RCC 7860 (cell line): Measurements from ENCODE around the gene SUSD1.

Source experiments
- DNase-seq: peaks from one replicate; pipeline ENCODE4 v3.0.0-alpha.2; 2015; ENCODE audit warnings: low spot score
- FAIRE-seq: peaks from 2 replicates; lab custom pipeline; 2012; peaks lifted over from hg19 to GRCh38; lab: Jason Lieb, UNC

SUSD1 gene

DNA sequence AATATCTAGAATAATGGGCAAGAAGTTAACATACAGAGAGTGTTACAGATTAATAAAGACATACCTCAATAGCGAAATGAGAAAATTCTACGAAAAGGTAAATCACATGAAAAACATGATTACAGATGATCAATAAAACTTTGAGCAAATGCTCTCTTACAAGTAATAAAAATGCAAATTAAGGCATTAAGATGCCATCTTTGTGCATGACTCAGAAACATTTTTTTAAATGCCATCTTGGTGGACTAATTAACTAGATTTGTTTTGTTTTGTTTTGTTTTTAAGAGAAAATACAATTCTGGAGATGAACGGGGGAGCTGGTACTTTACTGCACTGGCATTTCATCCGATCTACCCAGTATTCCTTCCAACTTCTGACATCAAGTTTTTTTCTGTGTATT is 130.2 kb downstream of the SUSD1 start:
- no peak for DNase-seq
- no peak for FAIRE-seq

DNA sequence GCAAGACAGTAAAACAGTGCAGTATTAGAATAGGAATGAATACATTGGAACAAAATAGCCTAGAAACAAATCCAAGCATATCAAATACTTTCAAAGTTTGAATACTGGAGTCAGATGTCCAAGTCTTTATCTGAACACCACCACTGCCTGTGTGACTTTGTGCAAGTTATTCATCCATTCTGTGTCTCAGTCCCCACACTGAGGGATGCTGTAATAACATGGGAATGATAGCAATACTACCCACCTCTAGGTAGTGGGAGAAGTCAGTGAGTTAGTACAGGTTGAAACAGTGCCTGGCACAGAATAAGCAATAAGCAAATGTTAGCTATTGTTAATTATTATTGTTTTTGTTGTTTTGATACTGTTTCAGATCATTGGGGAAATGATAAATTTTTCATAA is 130.9 kb downstream of the SUSD1 start:
- FAIRE-seq, result peak; percentile 74

DNA sequence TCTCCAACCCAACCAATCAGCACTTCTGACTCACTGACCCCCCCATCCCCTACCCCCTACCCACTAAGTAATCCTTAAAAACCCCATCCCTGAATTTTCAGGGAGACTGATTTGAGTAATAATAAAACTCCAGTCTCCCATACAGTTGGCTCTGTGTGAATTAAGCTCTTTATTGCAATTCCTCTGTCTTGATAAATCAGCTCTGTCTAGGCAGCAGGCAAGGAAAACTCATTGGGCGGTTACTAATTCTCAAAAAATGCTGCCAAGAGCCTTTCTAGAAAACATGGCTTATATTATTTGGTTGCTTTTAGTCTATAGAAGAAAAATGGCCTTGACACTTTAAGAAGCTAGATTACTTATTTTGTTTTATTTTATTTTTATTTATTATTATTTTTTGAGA is 131.7 kb downstream of the SUSD1 start:
- FAIRE-seq, result peak; percentile 40

More for the DNA sequence above, 130.9 kb downstream of the SUSD1 start:
- DNase-seq, result peak; percentile 61

DNA sequence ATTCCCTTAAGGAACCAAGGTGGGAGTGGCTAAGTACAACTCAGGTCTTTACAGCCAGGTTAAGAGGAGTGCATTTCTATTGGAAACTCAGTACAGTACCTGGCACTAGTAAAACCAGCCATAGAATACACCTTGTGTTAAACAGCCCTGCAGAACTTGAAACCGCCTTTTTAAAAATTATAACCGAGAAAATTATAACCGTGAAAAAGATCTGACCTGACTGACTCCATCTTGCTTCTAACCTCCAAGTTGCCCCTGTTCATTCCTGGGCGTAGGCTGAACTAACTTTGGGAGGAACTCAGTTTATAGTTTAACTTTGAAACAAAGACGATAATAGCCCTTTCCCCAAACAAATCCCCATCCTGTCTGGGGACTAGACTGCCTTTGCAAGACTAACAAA is 132.3 kb downstream of the SUSD1 start:
- DNase-seq (no peak), FAIRE-seq (no peak)

More for the DNA sequence above, 131.7 kb downstream of the SUSD1 start:
- peak; percentile 44 for DNase-seq

DNA sequence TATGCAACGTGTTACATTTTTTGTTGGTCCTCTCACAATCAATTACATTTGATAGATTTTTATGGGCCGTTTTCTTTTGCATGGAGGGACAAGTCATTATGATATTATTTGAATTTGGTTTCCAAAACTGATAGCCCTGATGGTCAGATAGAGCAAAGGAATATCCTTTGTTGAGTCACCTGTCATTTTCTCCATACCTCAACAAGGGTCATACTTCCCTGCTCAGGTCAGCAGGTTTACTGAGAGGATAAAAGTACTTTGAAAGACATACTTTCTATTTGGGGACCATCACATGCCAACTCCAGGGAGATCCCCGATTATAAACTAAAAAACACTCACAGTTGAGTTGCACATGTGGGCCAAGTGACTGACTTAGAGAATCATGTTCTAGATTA is 132.9 kb downstream of the SUSD1 start:
- FAIRE-seq (no peak), DNase-seq (peak; percentile 92)

DNA sequence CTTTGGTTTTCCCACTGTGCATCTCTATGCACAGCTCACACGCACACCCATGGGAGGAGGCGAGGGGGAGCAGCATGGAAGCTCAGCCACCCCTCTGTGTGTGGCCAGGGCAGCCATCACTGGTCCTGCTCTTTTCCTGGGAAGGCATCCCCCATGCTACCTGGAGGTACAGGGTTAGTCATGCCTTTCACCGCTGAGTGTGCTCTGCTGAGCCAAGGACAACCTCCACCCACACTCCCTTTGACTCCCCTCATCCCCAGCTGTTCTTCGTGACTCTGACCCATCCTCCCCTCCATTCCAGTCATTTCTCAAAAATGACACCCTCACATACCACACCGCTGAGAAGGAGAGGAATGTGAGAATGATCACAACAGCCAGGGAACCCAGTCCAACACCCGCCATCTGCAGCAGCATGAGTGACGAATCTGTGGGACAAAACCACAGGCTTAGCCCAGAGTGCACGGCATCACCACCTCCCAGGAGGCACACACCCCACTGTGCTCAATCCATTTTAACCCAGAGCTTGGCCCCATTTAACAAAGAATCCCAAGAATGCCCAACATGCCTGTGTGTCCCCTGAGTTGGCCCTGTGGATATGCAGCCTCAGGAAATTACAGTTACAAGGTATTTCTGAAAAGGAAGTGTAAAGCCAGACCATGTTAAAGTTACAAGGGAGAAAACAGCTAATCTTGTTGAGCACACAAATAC is 133.4 kb downstream of the SUSD1 start:
- peak; percentile 100 for DNase-seq
- peak; percentile 98 for FAIRE-seq

DNA sequence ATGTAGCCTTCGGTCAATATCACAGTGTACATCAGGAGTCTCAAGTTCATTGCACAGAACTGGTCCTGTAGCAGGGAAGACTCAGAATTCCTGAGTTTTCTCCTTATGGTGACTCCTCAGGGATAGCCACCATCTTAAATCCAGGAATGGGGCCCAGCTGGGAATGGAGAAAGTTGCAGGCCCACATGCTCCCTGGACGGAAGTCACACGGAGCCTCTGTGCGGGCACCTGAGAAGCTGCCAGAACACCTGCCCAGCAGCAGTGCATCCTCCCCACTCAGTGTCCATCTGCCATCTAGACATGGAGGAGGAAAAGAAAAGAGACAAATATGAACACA is 133.9 kb downstream of the SUSD1 start:
- no peak for DNase-seq

DNA sequence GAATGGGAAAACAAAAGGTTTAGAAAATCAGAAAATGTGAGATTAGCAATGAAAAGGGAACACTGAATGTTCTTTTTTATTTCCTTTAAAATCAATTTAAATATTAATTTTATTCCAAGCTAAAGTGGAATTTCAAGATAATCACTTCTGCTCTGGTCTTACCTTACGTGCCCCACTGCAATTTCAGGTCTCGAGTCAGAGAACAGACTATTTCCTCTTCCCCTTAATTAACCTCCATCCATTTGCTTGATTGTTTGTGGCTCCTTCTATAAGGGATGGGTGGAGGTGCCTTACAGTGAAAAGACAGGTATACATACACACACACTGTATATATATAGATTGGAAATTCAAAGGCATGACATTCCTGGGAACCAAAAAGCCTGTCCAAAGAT is 137.1 kb downstream of the SUSD1 start:
- DNase-seq, result no peak
- FAIRE-seq, result no peak

More for the DNA sequence above, 133.9 kb downstream of the SUSD1 start:
- no peak for FAIRE-seq

DNA sequence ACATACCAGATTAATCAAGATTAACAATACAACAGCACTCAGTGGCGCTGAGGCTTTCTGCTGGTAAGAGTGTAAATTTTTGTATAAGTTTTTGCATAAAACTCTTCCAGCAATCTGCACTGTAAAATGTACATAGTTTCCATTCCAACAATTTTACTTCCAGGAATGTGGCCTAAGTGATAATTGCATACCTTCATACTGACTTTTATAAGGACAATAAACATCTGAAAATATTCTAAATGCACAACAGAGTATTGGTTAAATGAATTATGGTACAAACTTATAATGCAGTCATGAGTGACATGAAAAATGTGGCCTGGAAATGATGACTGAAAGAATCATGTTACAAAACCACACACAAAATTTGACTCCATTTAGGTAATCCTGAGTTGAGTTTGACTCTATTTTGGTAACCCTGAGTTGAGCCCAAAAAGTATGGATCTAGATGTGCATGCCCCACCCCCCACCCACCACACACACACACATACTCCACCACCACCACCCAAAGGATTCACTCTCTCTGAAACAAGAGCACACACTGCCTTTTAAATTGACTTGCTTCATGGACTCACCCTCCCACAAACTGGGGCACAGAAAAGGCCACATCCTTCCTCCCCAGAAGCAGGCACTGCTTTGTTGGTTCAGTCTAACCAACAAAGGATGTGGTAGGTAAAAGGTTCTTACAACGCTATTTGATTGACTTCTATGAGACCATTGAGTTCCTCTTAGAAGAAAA is 137.6 kb downstream of the SUSD1 start:
- DNase-seq, result peak; percentile 73
- FAIRE-seq, result peak; percentile 69

DNA sequence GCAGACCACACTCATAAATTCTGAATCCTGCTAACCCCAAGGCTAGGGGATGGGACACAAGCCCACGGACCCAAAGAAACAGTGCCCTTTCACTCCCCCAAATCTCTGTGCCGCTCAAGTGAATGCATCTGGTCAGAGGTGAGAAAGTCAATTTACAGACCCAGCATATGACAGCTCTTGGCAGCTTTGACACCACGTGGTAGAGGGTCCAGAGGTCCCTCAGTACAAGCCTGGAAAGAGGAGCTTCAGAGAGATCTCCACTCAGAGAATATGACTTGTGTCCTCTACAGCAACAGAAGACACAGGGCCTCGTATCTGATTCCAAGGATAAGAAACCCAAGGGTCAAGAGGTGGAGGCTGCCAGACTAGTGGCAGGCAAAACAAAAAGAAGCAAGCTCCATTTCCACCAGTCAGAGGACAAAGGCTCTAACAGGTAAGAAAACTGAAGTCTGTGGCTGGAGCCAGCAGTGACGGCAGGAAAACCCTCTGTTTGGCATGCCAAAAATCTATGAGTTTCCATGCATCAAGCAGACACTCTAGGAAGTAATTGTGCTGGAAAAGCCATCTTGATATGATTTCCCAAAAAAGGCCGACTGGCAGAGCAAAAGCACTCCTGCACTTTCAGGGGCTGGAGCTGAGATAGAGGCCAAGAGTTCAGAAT is 139.8 kb downstream of the SUSD1 start:
- DNase-seq, result no peak
- FAIRE-seq, result no peak

DNA sequence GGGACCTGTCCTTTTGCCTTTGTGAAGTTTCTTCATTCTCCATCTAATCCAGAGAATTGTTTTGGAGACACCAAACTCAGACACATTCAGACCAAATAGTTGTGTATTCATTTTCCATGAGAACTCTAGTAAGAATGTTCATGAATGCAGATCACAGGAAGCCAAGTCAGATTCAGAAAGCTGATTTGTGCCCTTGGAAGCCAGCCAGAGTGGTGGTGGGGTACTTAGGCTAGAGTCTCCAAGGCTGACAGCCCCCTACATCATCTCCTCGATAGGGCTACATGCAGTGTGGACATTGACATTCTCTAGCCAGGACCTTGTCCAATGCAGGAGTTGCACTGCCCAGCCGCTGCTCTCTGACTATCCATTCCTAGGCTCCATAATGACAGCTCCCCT is 140.9 kb downstream of the SUSD1 start:
- FAIRE-seq, result no peak
- no peak for DNase-seq

DNA sequence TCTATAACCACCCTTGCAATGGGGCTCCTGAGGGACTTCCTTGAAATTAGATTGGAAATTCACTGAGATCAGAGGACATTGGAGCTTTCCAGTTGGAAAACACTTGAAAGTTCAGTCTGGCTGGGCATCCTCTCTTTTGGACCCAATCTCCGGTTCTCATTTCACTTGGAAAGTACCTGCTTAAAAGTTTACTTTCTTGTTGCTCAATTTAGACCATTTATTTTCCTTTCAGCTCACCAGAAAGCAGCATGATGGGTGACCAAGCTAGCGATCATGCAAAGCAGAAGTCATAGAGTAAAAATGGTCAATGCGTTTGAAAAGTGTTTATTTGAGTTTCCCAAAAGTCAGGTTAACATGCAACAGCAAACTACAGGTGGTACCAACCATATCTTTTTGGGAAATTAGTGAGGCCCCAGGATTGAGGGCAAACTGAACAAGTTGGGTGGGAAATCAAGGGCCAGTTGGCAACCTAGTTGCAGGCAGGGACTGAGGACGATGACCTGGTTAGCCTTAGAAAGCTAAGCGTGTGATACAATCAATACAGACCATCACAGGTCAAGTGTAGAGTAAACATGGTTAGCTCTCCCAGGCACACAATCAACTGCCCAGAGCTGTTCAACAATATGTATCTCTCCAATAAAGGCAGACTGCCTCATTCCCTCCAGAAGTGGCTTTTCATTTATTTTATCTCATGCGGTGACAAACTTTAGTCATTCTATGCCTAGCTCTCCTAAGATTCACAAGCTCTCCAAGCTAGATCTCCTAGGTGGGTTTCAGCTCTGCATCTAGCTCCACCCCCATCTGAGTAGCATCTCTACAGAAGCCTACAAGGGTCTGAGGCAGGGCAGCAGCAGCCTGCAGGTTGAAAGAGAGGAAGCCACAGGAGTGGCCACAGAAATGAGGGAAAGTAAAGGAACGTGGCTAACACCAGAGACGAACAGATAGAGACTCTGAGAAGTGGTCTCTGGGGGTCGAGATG is 141.6 kb downstream of the SUSD1 start:
- FAIRE-seq, result no peak
- DNase-seq, result no peak

DNA sequence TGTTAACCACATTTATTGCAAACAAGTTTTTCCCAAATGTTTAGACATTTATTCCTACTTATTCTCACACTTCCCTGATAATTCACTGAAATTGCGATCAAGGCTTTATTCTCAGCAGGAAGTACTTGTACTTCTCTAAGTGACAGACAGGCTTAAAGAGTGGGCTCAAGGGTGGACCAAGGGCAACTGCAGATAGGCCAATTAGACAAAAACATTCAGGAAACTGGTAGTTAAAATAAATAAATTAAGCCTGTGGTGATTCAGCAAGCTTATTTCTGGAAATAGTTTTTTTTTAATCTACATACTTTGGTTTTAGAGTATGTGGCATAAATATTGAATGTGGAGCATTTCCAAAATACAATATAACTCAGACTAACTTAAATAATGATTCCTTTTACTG is 142.4 kb downstream of the SUSD1 start:
- DNase-seq, result no peak
- FAIRE-seq, result no peak

DNA sequence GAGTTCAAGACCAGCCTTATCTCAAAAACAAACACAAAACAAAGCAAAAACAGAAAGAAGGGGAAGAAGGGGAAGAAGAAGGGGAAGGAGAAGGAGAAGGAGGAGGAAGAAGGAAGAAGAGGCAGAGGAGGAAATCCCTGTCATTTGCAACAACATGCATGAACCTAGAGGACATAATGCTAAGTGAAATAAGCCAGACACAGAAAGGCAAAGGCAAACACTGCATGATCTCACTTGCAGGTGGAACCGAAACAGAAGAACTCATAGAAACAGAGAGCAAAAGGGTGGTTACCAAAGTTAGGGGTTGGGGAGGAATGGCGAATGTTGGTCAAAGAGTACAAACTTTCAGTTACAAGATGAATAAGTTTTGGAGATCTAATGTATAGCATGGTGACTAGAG is 143.1 kb downstream of the SUSD1 start:
- no peak for DNase-seq
- no peak for FAIRE-seq

DNA sequence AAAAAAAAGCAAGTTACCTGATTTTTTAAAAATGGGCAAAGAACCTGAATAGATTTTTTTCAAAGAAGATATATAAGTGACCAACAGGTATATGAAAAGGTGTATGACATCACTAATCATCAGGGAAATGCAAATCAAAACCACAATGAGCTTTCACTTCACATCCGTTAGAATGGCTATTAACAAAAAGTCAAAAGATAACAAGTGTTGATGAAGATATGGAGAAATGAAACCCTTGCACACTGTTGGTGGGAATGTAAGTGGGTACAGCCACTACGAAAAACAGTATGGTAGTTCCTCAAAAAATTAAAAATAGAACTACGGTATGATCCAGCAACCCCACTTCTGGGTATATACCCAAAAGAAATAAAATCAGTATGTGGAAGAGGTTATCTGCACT is 143.7 kb downstream of the SUSD1 start:
- no peak for DNase-seq
- FAIRE-seq, result peak; percentile 14

DNA sequence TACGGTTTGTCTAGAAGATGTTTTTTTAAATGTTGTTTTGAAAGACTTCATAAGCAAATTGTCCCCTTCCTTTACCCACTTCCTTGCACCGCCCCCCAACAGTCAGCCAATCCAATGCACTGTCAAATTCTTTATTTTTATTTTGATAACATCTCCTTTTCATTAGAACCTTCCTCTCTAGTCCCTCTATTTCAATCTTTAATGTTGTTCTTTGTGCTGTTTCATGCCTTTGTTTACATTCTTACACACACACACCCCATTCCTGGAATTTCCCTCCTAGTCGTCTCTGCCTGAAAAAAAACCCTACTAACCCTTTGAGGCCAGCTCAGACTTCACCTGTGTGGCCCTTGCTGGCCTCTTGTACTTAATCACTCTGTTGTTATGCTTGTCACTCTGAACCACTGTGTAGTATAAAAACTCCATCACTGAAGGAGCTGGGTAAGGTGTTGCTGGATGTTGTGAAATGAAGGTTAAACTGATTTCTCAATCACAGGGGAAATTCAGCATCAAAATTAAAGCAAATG is 145.1 kb downstream of the SUSD1 start:
- peak; percentile 85 for FAIRE-seq
- DNase-seq, result peak; percentile 87

DNA sequence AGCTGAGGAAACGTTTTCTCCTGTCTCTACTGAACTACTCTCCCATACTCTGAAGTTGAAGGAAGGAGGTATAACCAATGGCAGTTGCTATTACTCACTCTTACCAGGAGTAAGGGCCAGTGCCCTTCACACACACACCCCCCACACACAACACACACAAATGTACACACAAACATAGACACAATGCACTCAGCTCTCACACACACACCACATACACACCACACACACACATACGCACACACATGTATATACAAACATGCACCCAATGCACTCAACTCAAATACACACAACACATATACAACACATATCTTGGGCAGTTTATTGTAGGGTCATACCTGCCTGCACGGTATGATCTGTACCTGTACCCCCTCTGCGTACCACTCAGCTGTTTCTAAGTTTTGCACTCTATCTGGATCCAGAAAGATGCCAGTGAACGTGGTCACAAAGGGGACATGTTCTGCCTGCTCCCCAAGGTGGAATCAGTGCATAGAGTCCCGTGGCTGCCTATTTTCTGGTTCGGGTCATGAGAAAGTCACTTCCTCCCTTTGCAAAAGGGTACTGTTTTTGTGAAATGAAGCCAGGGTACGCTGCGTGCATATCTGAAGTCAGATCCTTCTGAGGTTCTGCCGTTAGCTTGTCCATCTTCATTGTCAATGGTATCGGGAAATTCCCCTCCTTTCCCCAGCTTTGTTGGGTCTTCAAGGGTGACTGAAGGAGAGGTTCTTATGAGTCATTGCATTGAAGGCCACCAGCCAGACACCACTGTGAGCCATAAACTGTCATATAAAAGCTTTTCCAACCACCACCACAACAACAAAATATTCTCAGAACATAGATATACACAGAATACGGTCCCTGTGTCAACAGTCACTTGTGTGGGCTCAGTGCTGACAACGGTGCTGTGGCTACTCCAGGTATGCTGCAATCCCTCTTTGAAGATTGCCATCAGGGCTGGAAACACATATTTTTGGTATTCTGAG is 146.6 kb downstream of the SUSD1 start:
- FAIRE-seq (peak; percentile 96), DNase-seq (peak; percentile 100)

DNA sequence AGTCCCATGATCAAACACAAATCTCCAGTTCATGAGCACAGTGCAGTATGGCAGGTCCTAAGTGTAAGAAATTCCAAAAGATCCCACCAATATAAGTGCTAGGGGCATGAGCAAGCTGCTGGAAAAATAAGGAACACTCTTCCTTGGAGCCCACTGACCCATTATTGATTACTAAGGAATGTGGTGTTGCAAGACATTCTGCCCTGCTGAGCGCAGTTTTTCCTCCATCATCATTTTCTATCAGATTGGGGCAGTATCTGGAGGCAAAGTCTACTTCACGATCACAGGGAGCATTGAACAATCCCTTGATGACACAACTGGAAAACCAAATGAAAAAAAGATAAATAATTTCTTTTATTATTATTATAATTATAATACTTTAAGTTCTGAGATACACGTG is 149.2 kb downstream of the SUSD1 start:
- DNase-seq, result no peak
- FAIRE-seq, result no peak

DNA sequence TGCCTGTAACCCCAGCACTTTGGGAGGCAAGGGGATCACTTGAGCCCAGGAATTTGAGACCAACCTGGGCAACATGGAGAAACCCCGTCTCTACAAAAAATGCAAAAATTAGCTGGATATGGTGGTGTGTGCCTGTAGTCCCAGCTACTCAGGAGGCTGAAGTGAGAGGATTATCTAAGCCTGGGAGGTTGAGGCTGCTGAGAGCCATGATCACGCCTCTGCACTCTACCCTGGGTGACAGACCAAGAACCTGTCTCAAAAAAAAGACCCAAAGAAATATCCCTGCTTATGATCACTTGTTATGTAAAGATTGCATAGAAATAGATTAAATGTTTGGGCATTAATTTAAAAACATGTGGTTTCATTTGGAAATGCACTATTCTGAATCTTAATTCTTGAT is 153.4 kb downstream of the SUSD1 start:
- no peak for FAIRE-seq

More for the DNA sequence above, 153.4 kb downstream of the SUSD1 start:
- DNase-seq, result no peak
